Measurements from ENCODE around the gene NRAS. TPM values are rescaled to one million over a fixed set of nuclear protein-coding genes. Genes with fewer than 3 reads are reported as not detected.
A peak's percentile ranks its signal among the peaks of the same experiment; 100 is the strongest.

NRAS gene
- total RNA-seq (2021; ENCODE audit: unreplicated experiment) (48.0 TPM), Bru-seq, nascent RNA (percentile 94 among the genes with signal in this experiment), BruChase-seq, experiment 1, labeled RNA remaining after a 6-hour chase (percentile 99 among the genes with signal in this experiment), BruChase-seq, experiment 2, labeled RNA remaining after a 2-hour chase (percentile 98 among the genes with signal in this experiment)
- 11.3 and 13.7 TPM in 2 replicates for polyA plus RNA-seq (2012)
- long read RNA-seq, full-length matches to known transcripts = 43 of 68 reads
- long read RNA-seq, partial matches to known transcripts = 1 of 68 reads
- long read RNA-seq, other reads (novel, unspliced or antisense) = 24 of 68 reads

DNA sequence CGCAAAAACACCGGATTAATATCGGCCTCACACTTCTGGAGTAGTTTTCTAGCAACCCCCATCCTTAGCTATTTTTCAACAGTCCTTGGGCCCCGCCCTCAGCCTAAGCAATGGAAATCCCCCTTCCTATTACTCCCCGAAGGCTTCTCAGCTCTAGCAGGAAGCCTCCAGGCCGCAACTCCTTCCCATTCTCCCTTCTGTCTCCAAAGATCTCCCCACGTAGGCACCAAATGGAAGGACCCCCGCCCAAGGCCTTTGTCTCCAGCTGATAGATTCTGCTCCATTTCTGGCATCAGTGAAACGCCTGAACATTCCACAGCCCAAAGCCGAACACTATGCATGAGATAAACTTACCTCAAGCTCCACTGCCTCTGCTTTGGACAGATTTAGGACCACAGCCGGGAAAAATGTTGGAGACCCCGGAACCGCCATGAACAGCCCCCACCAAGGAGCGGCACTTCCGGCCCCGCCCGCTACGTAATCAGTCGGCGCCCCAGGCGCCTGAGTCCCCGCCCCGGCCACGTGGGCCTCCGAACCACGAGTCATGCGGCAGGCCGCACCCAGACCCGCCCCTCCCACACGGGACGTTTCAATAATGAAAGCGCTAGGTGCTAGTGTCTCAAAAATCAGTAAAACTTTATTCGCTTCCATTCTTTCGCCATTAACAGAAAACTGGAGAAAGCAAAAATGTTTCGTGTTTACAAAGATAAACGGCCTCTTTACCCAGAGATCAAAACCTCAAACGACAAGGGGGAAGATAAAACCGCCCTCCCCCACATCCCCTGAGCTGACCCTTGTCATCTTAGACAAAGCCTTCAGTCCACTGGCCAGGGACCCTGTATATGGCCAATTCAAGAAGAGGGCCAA lies at the start of gene NRAS:
Gene NRAS, minus strand, starts transcription at position 468 of the 867 bp plus-strand sequence. CDS start 611 bp downstream, outside the sequence.
- Histone ChIP-seq H3K4me2 (ENCODE audit: low read length) (peak within 1 kb of the TSS; percentile 76), H3K79me2 (ENCODE audit: insufficient read depth, low read length) (peaks cover 48% of the 10 kb centered on the region), H3K9me3 (ENCODE audit: control insufficient read depth in 1 of 2, insufficient read depth in 1 of 2, low read depth in 1 of 2, low read length in 2 of 2) (no peaks in the 10 kb centered on the region), H3K9me2 (ENCODE audit: insufficient read depth) (no peaks in the 10 kb centered on the region), H3K9ac (ENCODE audit: low read length) (peak within 1 kb of the TSS; percentile 91), H2AFZ (ENCODE audit: low read depth, low read length, poor library complexity, severe bottlenecking) (no peak within 1 kb of the TSS), H4K20me1 (ENCODE audit: insufficient read depth) (no peaks in the 10 kb centered on the region), H3K27me3 (ENCODE audit: insufficient read depth, low read length) (no peaks in the 10 kb centered on the region), H3K36me3 (ENCODE audit: control insufficient read depth in 1 of 2, insufficient read depth in 2 of 2, low read length in 2 of 2) (peaks cover 38 to 48% of the 10 kb centered on the region in 2 experiments), H3K4me1 (ENCODE audit: control insufficient read depth in 1 of 2, insufficient read depth in 2 of 2, low read length in 2 of 2) (peaks cover 0 to 12% of the 10 kb centered on the region in 2 experiments; a peak in 2 of 4 replicates), H3K4me3 (replicated peaks in 1 of 2; ENCODE audit: low read depth in 1 of 2, low read length in 2 of 2) (peak within 1 kb of the TSS; percentile 89 to 99), H3K27ac (ENCODE audit: low read depth, low read length) (peak within 1 kb of the TSS; percentile 65)
- ChIA-PET CTCF (interaction anchor here (1.2 kb wide), 1 partner anchor 370 kb away, joined by 3 read pairs; no protein-coding TSS in a partner anchor), RAD21 (ENCODE audit: low non-redundant PET in 1 of 2, low total read pairs in 2 of 2, uncharacterized antibody in 2 of 2, unreplicated experiment in 2 of 2) (no interaction called here), POLR2A (no interaction called here)
- intact Hi-C loops (cut with micrococcal nuclease) = loop anchor here (1.0 to 5.0 kb wide), 2 partner anchors 45 to 134 kb away; partner anchors contain the start of gene BCAS2
- no TSS peak for BruUV-seq (replicated peaks)
- peak; percentile 79 for DNase-seq (ENCODE audit: low read depth, low spot score)
- ATAC-seq = peak; percentile 95
- TF ChIP-seq ZNF274 (IDR thresholded peaks at IDR 0.05; ENCODE audit: low read depth, low read length) (no peak), EGR1 (IDR thresholded peaks at IDR 0.05; ENCODE audit: low read depth) (no peak), YY1 (IDR thresholded peaks at IDR 0.05; ENCODE audit: extremely low read depth, insufficient replicate concordance, low read depth, low read length) (peak; percentile 78), RAD21 (IDR thresholded peaks at IDR 0.05; ENCODE audit: low read depth) (no peak), SP1 (IDR thresholded peaks at IDR 0.05; ENCODE audit: low read depth) (peak; percentile 42; the same call in 1 of the 2 replicates), CBX3 (IDR thresholded peaks at IDR 0.05; ENCODE audit: low read depth) (0 out of 2 replicates have a peak, but pooled peaks have one; percentile 24), ZFX (IDR thresholded peaks at IDR 0.05) (peak; percentile 73), SRF (IDR thresholded peaks at IDR 0.05; ENCODE audit: low read depth) (peak; percentile 81), FOSL1 (IDR thresholded peaks at IDR 0.05; ENCODE audit: low read depth) (peak; percentile 21; the same call in 1 of the 2 replicates), POLR2AphosphoS5 (IDR thresholded peaks at IDR 0.05; ENCODE audit: low read depth, low read length) (peak; percentile 84), TCF7L2 (IDR thresholded peaks at IDR 0.05; ENCODE audit: borderline replicate concordance, extremely low read depth, insufficient read depth, insufficient read length) (no peak), ELF1 (IDR thresholded peaks at IDR 0.05; ENCODE audit: borderline replicate concordance, low read depth) (peak; percentile 85), EZH2phosphoT487 (IDR thresholded peaks at IDR 0.05; ENCODE audit: borderline replicate concordance) (no peak), EZH2 (IDR thresholded peaks at IDR 0.05) (no peak), JUND (IDR thresholded peaks at IDR 0.05) (no peak), CEBPB (IDR thresholded peaks at IDR 0.05; ENCODE audit: low read depth) (no peak), POLR2A (IDR thresholded peaks at IDR 0.05; ENCODE audit: borderline replicate concordance, extremely low read depth, insufficient read depth, insufficient read length) (no peak), SIN3A (IDR thresholded peaks at IDR 0.05; ENCODE audit: low read depth) (peak; percentile 84)
- TF ChIP-seq, protein P1, sequence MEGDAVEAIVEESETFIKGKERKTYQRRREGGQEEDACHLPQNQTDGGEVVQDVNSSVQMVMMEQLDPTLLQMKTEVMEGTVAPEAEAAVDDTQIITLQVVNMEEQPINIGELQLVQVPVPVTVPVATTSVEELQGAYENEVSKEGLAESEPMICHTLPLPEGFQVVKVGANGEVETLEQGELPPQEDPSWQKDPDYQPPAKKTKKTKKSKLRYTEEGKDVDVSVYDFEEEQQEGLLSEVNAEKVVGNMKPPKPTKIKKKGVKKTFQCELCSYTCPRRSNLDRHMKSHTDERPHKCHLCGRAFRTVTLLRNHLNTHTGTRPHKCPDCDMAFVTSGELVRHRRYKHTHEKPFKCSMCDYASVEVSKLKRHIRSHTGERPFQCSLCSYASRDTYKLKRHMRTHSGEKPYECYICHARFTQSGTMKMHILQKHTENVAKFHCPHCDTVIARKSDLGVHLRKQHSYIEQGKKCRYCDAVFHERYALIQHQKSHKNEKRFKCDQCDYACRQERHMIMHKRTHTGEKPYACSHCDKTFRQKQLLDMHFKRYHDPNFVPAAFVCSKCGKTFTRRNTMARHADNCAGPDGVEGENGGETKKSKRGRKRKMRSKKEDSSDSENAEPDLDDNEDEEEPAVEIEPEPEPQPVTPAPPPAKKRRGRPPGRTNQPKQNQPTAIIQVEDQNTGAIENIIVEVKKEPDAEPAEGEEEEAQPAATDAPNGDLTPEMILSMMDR (IDR thresholded peaks at IDR 0.05 in 2 of 3, conservative IDR thresholded peaks at IDR 0.05 in 1 of 3; ENCODE audit: borderline replicate concordance in 1 of 3, insufficient read depth in 1 of 3, low read depth in 2 of 3, low read length in 2 of 3) = no peak
- TF ChIP-seq, protein P2, sequence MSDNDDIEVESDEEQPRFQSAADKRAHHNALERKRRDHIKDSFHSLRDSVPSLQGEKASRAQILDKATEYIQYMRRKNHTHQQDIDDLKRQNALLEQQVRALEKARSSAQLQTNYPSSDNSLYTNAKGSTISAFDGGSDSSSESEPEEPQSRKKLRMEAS (IDR thresholded peaks at IDR 0.05) = peak; percentile 98
- TF ChIP-seq, protein P3, sequence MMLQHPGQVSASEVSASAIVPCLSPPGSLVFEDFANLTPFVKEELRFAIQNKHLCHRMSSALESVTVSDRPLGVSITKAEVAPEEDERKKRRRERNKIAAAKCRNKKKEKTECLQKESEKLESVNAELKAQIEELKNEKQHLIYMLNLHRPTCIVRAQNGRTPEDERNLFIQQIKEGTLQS (IDR thresholded peaks at IDR 0.05) = no peak
- TF ChIP-seq, protein P4, sequence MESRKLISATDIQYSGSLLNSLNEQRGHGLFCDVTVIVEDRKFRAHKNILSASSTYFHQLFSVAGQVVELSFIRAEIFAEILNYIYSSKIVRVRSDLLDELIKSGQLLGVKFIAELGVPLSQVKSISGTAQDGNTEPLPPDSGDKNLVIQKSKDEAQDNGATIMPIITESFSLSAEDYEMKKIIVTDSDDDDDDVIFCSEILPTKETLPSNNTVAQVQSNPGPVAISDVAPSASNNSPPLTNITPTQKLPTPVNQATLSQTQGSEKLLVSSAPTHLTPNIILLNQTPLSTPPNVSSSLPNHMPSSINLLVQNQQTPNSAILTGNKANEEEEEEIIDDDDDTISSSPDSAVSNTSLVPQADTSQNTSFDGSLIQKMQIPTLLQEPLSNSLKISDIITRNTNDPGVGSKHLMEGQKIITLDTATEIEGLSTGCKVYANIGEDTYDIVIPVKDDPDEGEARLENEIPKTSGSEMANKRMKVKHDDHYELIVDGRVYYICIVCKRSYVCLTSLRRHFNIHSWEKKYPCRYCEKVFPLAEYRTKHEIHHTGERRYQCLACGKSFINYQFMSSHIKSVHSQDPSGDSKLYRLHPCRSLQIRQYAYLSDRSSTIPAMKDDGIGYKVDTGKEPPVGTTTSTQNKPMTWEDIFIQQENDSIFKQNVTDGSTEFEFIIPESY (IDR thresholded peaks at IDR 0.05; ENCODE audit: extremely low read depth, insufficient replicate concordance, low read length) = no peak
